ENCODE results near the gene GP1BA. TPM values are rescaled to one million over a fixed set of nuclear protein-coding genes. Genes with fewer than 3 reads are reported as not detected.

The GP1BA gene
- total RNA-seq, 1 experiment from 2014 or later: not detected

- TF ChIP-seq ZNF219 (CRISPR knock-in tag; IDR thresholded peaks at IDR 0.05; ENCODE audit: borderline replicate concordance) (no peak), RELA (CRISPR knock-in tag; IDR thresholded peaks at IDR 0.05; ENCODE audit: borderline replicate concordance) (no peak), E2F5 (CRISPR knock-in tag; IDR thresholded peaks at IDR 0.05) (no peak), USF1 (CRISPR knock-in tag; IDR thresholded peaks at IDR 0.05) (peak; percentile 71), GRHL2 (CRISPR knock-in tag; IDR thresholded peaks at IDR 0.05; ENCODE audit: insufficient replicate concordance, severe bottlenecking) (no peak), GTF2I (CRISPR knock-in tag; conservative IDR thresholded peaks at IDR 0.05) (no peak), NR3C1 (CRISPR knock-in tag; conservative IDR thresholded peaks at IDR 0.05; ENCODE audit: low read depth) (0 out of 2 replicates have a peak, but pooled peaks have one; percentile 26), ZNF317 (CRISPR knock-in tag; IDR thresholded peaks at IDR 0.05; ENCODE audit: borderline replicate concordance, low read depth) (no peak)
Measured at GRCh38 chr17:4968486-4969046, 36.5 kb downstream of the GP1BA start (continued).

- H3K4me1 Mint-ChIP-seq: peaks cover 31% of the 10 kb centered on the region
- POLR2A ChIA-PET: interaction anchor here (0.5 to 4.8 kb wide), 5 partner anchors 22 to 69 kb away, joined by 3 to 45 read pairs (median 6); partner anchors contain the start of genes PFN1, RNF167 and SLC25A11
- TF ChIP-seq SMAD3 (CRISPR knock-in tag; IDR thresholded peaks at IDR 0.05; ENCODE audit: borderline replicate concordance) (no peak), USF2 (CRISPR knock-in tag; IDR thresholded peaks at IDR 0.05) (no peak), ZNF281 (CRISPR knock-in tag; IDR thresholded peaks at IDR 0.05) (0 out of 2 replicates have a peak, but pooled peaks have one; percentile 24), GABPB1 (CRISPR knock-in tag; IDR thresholded peaks at IDR 0.05) (peak; percentile 93), TEAD4 (CRISPR knock-in tag; IDR thresholded peaks at IDR 0.05) (no peak), ZNF232 (CRISPR knock-in tag; IDR thresholded peaks at IDR 0.05) (no peak), ZNF512 (CRISPR knock-in tag; IDR thresholded peaks at IDR 0.05; ENCODE audit: borderline replicate concordance) (no peak)
- H3K36me3 Mint-ChIP-seq: peaks cover 20% of the 10 kb centered on the region
- peaks cover 13% of the 10 kb centered on the region for H3K9me3 Mint-ChIP-seq
- CTCF ChIA-PET: interaction anchor here (1.0 to 3.2 kb wide), 8 partner anchors 11 to 69 kb away, joined by 3 to 49 read pairs (median 10); partner anchors contain the start of genes CAMTA2, ENO3 and INCA1
- DNase-seq (ENCODE audit: low spot score) (no peak), ATAC-seq (no peak)
- H3K27me3 Mint-ChIP-seq (ENCODE audit: low read depth): peaks cover 28% of the 10 kb centered on the region
- peak overlapping the region; percentile 80 for H3K27ac Mint-ChIP-seq
- no peak overlapping the region for H3K4me3 Mint-ChIP-seq
Measured at GRCh38 chr17:4969047-4969550, 37.0 kb downstream of the GP1BA start.
